HEK293T (cell line): ENCODE results near the gene DDAH1.

Experiments
- BHLHE40 ChIP-seq: fragments of 450-650 bp; IDR thresholded peaks from 2 replicates; pipeline ENCODE4 v1.6.1; 2016; ENCODE audit warnings: mild to moderate bottlenecking, moderate library complexity, borderline replicate concordance
- CTBP1 ChIP-seq: fragments of 450-650 bp; IDR thresholded peaks from 2 replicates; pipeline ENCODE4 v1.6.1; 2016; ENCODE audit warnings: borderline replicate concordance
- ELF4 ChIP-seq: fragments of 450-650 bp; IDR thresholded peaks from 2 replicates; pipeline ENCODE4 v1.6.1; 2017; ENCODE audit warnings: antibody characterized with exemption
- FOXA1 ChIP-seq: fragments of 450-650 bp; IDR thresholded peaks from 2 replicates; pipeline ENCODE4 v1.6.1; 2016; ENCODE audit warnings: mild to moderate bottlenecking
- FOXK2 ChIP-seq: fragments of 450-650 bp; IDR thresholded peaks from 2 replicates; pipeline ENCODE4 v1.6.1; 2016; ENCODE audit warnings: mild to moderate bottlenecking
- FOXM1 ChIP-seq: fragments of 450-650 bp; IDR thresholded peaks from 2 replicates; pipeline ENCODE4 v1.6.1; 2017; ENCODE audit warnings: mild to moderate bottlenecking, borderline replicate concordance
- HDGF ChIP-seq: fragments of 450-650 bp; IDR thresholded peaks from 2 replicates; pipeline ENCODE4 v1.6.1; 2017; ENCODE audit warnings: antibody characterized with exemption, borderline replicate concordance
- L3MBTL2 ChIP-seq: fragments of 450-650 bp; conservative IDR thresholded peaks from 2 replicates; pipeline ENCODE4 v1.6.1; 2016; ENCODE audit warnings: mild to moderate bottlenecking
- LEF1 ChIP-seq: fragments of 450-650 bp; IDR thresholded peaks from 2 replicates; pipeline ENCODE4 v1.6.1; 2017; ENCODE audit warnings: mild to moderate bottlenecking, borderline replicate concordance
- PKNOX1 ChIP-seq: fragments of 450-650 bp; IDR thresholded peaks from 2 replicates; pipeline ENCODE4 v1.6.1; 2016
- SP1 ChIP-seq: fragments of 450-650 bp; IDR thresholded peaks from 2 replicates; pipeline ENCODE4 v1.6.1; 2017
- SUZ12 ChIP-seq: fragments of 450-650 bp; IDR thresholded peaks from 2 replicates; pipeline ENCODE4 v1.6.1; 2016; ENCODE audit warnings: mild to moderate bottlenecking
- TARDBP ChIP-seq: fragments of 450-650 bp; IDR thresholded peaks from 2 replicates; pipeline ENCODE4 v1.6.1; 2016
- ZNF384 ChIP-seq: fragments of 450-650 bp; IDR thresholded peaks from 2 replicates; pipeline ENCODE4 v1.6.1; 2016

GRCh38 chr1:85375493-85375892 is 89.5 kb downstream of the DDAH1 start:
- TF ChIP-seq SUZ12 (no peak), TARDBP (no peak), FOXA1 (no peak), FOXM1 (no peak), FOXK2 (no peak), HDGF (no peak), BHLHE40 (no peak), ZNF384 (no peak), L3MBTL2 (no peak), CTBP1 (no peak), SP1 (no peak), ELF4 (no peak), LEF1 (no peak), PKNOX1 (no peak)
